GM10847 (cell line): ENCODE measurements around the gene PCDH15.

Experiments
- POLR2A ChIP-seq: IDR thresholded peaks from 2 replicates; pipeline ENCODE4 v1.6.1; 2011; ENCODE audit not compliant: insufficient read length; ENCODE audit errors: extremely low read depth

Gene PCDH15

DNA sequence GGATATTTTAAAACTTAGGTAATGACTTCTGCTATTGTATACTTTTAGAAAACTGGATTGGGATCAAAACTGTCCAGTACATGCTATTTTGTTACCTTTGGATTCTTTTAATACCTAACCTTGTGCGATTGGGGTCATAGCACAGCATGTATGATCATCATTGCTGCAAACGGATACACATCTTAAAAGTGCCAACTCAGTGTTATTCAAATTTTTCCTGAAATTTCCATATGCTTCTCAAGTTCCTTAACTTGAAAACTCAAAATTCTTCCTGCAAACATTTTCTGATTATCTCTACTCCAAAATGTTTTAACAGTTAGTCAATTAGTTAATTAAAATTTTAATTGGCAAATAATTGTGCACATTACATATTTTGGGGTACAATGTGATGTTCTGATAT is 147.5 kb downstream of the PCDH15 start:
- no peak for TF ChIP-seq POLR2A

- no peak for TF ChIP-seq POLR2A
Observed at GRCh38 chr10:54650547-54650946, 150.5 kb downstream of the PCDH15 start.

DNA sequence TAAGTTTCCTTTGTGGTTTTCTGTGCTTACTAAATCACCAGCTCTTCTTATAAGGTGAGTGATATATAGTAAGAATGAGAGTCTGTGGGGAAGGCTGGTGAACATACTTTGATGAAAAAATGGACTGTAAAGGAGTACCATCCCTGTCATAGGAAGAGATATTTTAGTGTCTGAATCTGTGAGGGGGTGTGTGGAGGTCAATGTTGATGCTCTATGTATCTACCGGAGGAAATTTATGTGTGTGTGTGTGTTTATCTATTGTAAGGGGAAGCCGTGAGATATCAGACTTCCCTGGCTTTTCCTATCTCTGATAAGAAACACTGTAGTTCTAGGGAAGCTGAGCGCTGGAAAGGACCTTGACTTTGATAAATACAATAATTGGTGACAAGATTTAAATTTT is 179.0 kb downstream of the PCDH15 start:
- TF ChIP-seq POLR2A, result no peak

GRCh38 chr10:54620352-54620751 is 180.7 kb downstream of the PCDH15 start:
- TF ChIP-seq POLR2A, result no peak

DNA sequence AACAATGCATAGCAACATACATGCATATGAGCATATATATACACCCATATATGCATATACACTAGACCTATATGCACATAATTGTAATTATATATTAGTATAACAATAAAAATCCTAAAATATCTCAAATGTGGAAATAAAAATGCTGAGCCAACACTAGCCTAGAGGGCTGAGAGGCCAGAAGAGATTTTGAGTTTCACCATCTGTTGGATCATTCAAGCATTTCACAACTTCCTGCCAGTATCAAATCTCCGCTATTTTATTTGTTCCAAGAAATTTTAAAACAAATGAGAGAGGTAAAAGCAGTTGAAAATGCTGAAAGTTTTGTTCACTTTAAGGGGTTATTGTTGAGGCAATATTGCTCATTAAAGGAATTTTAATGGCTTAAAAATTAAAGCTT is 187.0 kb downstream of the PCDH15 start:
- no peak for TF ChIP-seq POLR2A

DNA sequence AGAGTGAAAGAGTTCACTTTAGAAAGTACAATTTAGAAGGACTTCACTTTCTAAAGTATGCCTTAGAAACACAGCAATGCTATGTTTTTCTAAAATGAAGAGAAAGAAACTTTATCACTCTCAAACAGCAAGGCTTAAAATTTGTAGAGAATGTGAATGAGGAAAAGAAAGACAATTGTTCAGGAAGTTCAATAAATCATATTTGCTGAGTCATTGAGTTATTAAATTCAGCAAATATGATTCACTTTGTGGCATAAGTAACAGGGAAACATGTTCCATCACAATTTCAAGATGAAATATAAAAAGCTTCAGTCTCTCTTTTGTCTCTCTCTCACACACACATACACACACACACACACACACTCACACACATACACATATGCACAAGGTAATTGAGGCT is 187.9 kb downstream of the PCDH15 start:
- no peak for TF ChIP-seq POLR2A

- TF ChIP-seq POLR2A, result no peak
Observed at GRCh38 chr10:54609423-54609822, 191.6 kb downstream of the PCDH15 start.

DNA sequence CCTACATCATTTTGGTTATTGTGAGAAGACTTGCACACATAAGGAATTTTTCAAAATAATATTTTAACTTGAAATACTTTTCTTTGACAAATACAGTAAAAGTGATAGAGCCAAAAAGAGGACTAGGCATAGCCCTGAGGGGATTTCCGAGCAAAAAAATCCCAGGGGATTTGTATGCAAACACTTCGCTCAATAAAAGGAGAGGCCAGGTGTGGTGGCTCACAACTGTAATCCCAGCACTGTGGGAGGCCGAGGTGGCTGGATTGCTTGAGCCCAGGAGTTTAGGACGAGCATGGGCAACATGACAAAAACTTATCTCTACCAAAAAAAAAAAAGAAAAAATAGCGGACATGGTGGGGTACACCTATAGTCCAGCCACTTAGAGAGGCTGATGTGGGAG is 193.0 kb downstream of the PCDH15 start:
- no peak for TF ChIP-seq POLR2A

GRCh38 chr10:54594289-54594688 is 206.7 kb downstream of the PCDH15 start:
- no peak for TF ChIP-seq POLR2A

DNA sequence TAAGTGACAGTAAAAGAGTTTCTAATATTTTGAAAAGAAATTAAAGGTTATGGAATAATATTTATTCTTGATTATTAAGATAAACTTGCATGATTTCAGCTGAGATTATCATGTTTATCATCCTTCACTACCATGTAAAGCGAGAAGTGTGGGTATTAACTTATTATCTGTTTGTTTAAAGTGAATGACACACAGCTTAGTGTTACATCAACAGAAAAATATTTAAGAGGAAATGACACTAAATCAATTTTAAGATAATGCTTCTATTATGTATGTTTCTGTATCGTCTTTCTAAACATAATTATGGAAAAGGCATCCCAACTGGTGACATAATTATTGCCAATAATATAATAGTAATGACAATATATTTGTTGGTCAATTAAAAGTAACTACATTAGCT is 213.1 kb downstream of the PCDH15 start:
- no peak for TF ChIP-seq POLR2A

- no peak for TF ChIP-seq POLR2A
Observed at GRCh38 chr10:54585572-54585971, 215.5 kb downstream of the PCDH15 start.

DNA sequence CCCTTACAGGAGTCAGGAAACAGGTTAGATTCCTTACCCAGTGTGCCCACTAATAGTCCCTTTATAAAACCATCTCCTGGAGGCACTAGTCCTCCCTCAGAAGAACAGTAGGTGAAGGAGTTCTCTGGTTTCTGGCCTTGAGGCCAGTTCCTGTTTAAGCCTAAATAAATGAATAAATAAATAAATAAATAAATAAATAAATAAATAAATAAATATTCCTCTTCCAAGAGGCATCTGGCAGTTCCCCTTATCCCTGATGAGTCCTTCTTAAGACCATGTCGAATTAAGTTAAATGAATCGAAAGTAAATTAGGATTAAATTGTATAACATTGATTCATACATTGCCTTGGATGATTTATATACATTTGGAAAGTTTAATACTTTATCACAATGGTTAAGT is 223.3 kb downstream of the PCDH15 start:
- no peak for TF ChIP-seq POLR2A

DNA sequence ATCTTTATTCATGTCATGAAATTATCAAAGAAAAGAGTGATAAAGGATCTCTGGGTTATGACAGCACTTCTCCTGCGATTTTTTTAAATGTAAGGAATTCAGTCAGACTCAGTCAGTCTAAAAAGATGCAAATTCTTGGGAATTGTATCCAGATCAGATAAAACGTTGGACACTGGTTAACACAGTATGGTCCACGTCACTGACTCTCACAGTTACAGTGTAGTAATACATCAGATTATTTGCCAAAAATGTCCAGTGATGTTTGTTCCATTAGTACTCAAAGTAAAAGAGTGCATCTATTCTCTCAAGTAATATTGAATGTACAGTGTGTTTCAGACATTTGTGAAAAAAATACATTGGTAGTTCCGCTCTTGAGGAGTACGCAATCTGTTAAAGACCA is 224.5 kb downstream of the PCDH15 start:
- TF ChIP-seq POLR2A, result no peak

DNA sequence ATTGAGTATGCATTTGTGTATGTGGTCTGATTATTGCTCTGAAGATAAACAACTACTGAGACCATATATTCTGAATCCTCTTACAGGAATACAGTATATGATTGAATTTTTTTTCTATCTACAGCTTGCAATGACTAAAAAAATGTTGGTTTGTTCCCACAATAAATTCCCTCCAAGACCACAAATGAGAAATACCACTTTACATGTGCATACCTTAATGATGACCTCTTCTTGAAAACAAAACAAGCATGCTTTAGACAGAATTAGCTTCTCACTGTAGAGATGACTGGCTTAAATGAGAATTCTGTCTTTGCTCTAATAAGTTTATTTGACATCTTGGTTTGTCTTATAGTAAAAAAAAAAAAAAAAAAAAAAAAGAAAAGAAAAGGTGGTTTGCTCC is 241.5 kb downstream of the PCDH15 start:
- TF ChIP-seq POLR2A, result no peak

DNA sequence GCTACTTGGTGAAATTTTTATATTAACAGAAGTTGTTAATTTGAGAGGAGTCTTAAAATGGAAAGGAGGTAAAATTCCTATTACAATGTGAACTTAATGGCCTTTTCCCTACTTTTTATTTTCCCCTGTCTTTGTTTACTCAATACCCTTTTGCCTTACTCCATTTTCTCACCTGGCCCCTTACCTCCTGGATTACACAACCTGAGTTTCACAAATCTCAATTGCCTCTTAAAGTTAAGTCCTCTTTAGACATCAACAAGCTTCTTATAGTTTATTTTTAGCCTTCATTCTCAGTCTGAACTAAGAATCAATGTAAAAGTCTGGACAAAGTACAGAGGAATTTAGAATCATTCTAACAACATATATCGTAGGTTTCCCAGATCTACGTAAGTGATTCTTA is 247.0 kb downstream of the PCDH15 start:
- no peak for TF ChIP-seq POLR2A

DNA sequence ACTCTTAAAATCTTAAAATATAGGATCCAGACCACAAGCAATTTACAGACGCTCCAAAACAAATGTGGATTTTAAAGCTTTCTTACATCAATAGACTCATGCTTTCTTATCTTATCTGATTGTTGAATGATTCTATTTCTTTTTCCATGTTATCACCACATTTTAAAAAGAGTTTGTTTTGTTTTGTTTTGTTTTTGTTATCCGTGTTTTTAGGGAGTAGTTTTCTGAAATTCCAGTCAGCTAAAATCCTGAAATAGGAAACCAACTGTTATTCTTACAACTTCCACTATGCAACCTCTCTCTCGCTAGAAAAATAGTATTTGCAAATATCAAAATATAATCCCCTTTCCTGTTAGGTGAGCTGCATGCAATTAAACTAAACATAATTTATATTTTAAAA is 251.0 kb downstream of the PCDH15 start:
- no peak for TF ChIP-seq POLR2A

GRCh38 chr10:54531296-54531695 is 269.7 kb downstream of the PCDH15 start:
- TF ChIP-seq POLR2A, result no peak

GRCh38 chr10:54530299-54530698 is 270.7 kb downstream of the PCDH15 start:
- no peak for TF ChIP-seq POLR2A

GRCh38 chr10:54525816-54526215 is 275.2 kb downstream of the PCDH15 start:
- no peak for TF ChIP-seq POLR2A

DNA sequence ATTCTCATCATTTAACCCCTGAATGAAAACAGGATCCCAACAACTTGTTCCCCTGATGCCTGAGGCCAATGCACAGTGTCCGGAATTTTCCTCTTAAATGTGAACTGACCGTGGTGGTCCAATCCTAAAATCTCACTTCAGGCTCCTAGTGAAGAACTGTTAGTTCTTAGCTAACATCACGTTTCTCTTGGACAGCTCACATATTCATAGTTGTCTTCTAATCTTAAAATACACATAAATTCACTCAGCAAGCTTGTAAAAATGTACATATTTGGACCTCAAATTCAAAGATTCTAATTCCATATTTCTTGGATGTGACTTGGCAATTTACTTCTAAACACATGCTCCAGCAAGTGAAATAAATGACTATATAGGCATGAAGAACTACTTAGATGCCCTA is 297.2 kb downstream of the PCDH15 start:
- TF ChIP-seq POLR2A, result no peak
